IPS DF 6.9 (cell line): ENCODE results near the gene TESK2.

Experiments used
- DNase-seq: peaks from one replicate; pipeline ENCODE4 v3.0.0-alpha.2; 2013; ENCODE audit warnings: low read depth, low spot score
- H3K27ac ChIP-seq: one replicate; pipeline ENCODE4 v1.5.1; 2013; ENCODE audit warnings: low read length, control low read depth
- H3K27me3 ChIP-seq: 2 replicates; pipeline ENCODE4 v1.6.1; 2013; ENCODE audit warnings: mild to moderate bottlenecking, low read length; ENCODE audit not compliant: control insufficient read depth, insufficient read depth
- H3K36me3 ChIP-seq: 2 replicates; pipeline ENCODE4 v1.6.1; 2013; ENCODE audit warnings: low read length; ENCODE audit not compliant: control insufficient read depth, insufficient read depth
- H3K4me1 ChIP-seq: 2 replicates; pipeline ENCODE4 v1.6.1; 2013; ENCODE audit warnings: low read length; ENCODE audit not compliant: control insufficient read depth, insufficient read depth
- H3K4me3 ChIP-seq: 2 replicates; pipeline ENCODE4 v1.5.1; 2013; ENCODE audit warnings: mild to moderate bottlenecking, low read length
- H3K9me3 ChIP-seq: 2 replicates; pipeline ENCODE4 v1.6.1; 2013; ENCODE audit warnings: low read length, inconsistent platforms; ENCODE audit not compliant: control insufficient read depth, insufficient read depth
- WGBS: extraction: QIAGEN DNeasy Blood & Tissue Kit; methylation state at CpG from one replicate; pipeline ENCODE4 v1.1.7; 2013; ENCODE audit warnings: mixed read lengths, missing lambda C conversion rate; ENCODE audit not compliant: insufficient read length, insufficient coverage; 5-methylcytosine and 5-hydroxymethylcytosine counted together

Gene TESK2

GRCh38 chr1:45446530-45446929, 44.4 kb downstream of the TESK2 start:
- no peak for DNase-seq
- Histone ChIP-seq H3K27me3 (no peaks in the 10 kb centered on the region), H3K27ac (no peak overlapping the region), H3K4me1 (0 out of 2 replicates have a peak, but pooled peaks cover 2% of the 10 kb centered on the region), H3K9me3 (no peaks in the 10 kb centered on the region; the same call in 1 of the 2 replicates), H3K4me3 (no peak overlapping the region), H3K36me3 (no peaks in the 10 kb centered on the region)
- no CpG with 5 or more reads among the region's 1 CpG for WGBS

- Histone ChIP-seq H3K36me3 (no peaks in the 10 kb centered on the region), H3K27ac (no peak overlapping the region), H3K27me3 (no peaks in the 10 kb centered on the region), H3K9me3 (no peaks in the 10 kb centered on the region; the same call in 1 of the 2 replicates), H3K4me3 (no peak overlapping the region), H3K4me1 (no peaks in the 10 kb centered on the region)
- WGBS, result no CpG with 5 or more reads among the region's 5 CpGs
- no peak for DNase-seq
These were observed 46.3 kb downstream of the TESK2 start for GRCh38 chr1:45444609-45445131.

- no CpG with 5 or more reads among the region's 7 CpGs for WGBS
- DNase-seq, result no peak
- Histone ChIP-seq H3K36me3 (no peaks in the 10 kb centered on the region), H3K4me1 (no peaks in the 10 kb centered on the region), H3K27ac (no peak overlapping the region), H3K9me3 (no peaks in the 10 kb centered on the region; the same call in 1 of the 2 replicates), H3K4me3 (no peak overlapping the region), H3K27me3 (no peaks in the 10 kb centered on the region)
These were observed 47.1 kb downstream of the TESK2 start for GRCh38 chr1:45443580-45444446.

- no peaks in the 10 kb centered on the region; the same call in 1 of the 2 replicates for H3K9me3 ChIP-seq
- no peak overlapping the region for H3K27ac ChIP-seq
- WGBS, result no CpG with 5 or more reads among the region's 3 CpGs
- H3K4me1 ChIP-seq, result no peaks in the 10 kb centered on the region
- no peaks in the 10 kb centered on the region for H3K27me3 ChIP-seq
- H3K36me3 ChIP-seq, result no peaks in the 10 kb centered on the region
- DNase-seq, result no peak
- H3K4me3 ChIP-seq, result no peak overlapping the region
These were observed 48.7 kb downstream of the TESK2 start for GRCh38 chr1:45442272-45442671.

GRCh38 chr1:45437323-45437722, 53.6 kb downstream of the TESK2 start:
- Histone ChIP-seq H3K27me3 (no peaks in the 10 kb centered on the region), H3K4me1 (no peaks in the 10 kb centered on the region), H3K36me3 (no peaks in the 10 kb centered on the region), H3K27ac (no peak overlapping the region), H3K4me3 (no peak overlapping the region), H3K9me3 (no peaks in the 10 kb centered on the region)
- DNase-seq, result no peak

GRCh38 chr1:45430490-45430889, 60.5 kb downstream of the TESK2 start:
- Histone ChIP-seq H3K36me3 (no peaks in the 10 kb centered on the region), H3K27ac (no peak overlapping the region), H3K9me3 (no peaks in the 10 kb centered on the region), H3K27me3 (no peaks in the 10 kb centered on the region), H3K4me3 (no peak overlapping the region), H3K4me1 (no peaks in the 10 kb centered on the region)
- WGBS, result no CpG with 5 or more reads among the region's 5 CpGs
- no peak for DNase-seq

GRCh38 chr1:45429561-45430159, 61.3 kb downstream of the TESK2 start:
- H3K4me1 ChIP-seq, result no peaks in the 10 kb centered on the region
- no peak overlapping the region for H3K4me3 ChIP-seq
- no peaks in the 10 kb centered on the region for H3K27me3 ChIP-seq
- no peak for DNase-seq
- no CpG with 5 or more reads among the region's 4 CpGs for WGBS
- H3K9me3 ChIP-seq, result no peaks in the 10 kb centered on the region
- H3K36me3 ChIP-seq, result no peaks in the 10 kb centered on the region
- no peak overlapping the region for H3K27ac ChIP-seq

GRCh38 chr1:45423906-45424678, 66.9 kb downstream of the TESK2 start:
- WGBS, result no CpG with 5 or more reads among the region's 4 CpGs
- no peak overlapping the region for H3K27ac ChIP-seq
- no peak overlapping the region for H3K4me3 ChIP-seq

GRCh38 chr1:45421935-45422334, 69.0 kb downstream of the TESK2 start:
- DNase-seq, result no peak
- Histone ChIP-seq H3K27ac (no peak overlapping the region), H3K36me3 (no peaks in the 10 kb centered on the region), H3K27me3 (no peaks in the 10 kb centered on the region), H3K4me3 (no peak overlapping the region), H3K9me3 (no peaks in the 10 kb centered on the region), H3K4me1 (no peaks in the 10 kb centered on the region)
- WGBS, result no CpG with 5 or more reads among the region's 2 CpGs

More at GRCh38 chr1:45423906-45424678, 66.9 kb downstream of the TESK2 start:
- Histone ChIP-seq H3K27me3 (no peaks in the 10 kb centered on the region), H3K36me3 (no peaks in the 10 kb centered on the region), H3K4me1 (no peaks in the 10 kb centered on the region), H3K9me3 (no peaks in the 10 kb centered on the region)
- no peak for DNase-seq

- DNase-seq, result no peak
- Histone ChIP-seq H3K4me1 (no peaks in the 10 kb centered on the region), H3K36me3 (no peaks in the 10 kb centered on the region), H3K9me3 (no peaks in the 10 kb centered on the region), H3K4me3 (no peak overlapping the region), H3K27ac (no peak overlapping the region), H3K27me3 (no peaks in the 10 kb centered on the region)
- WGBS, result no CpG with 5 or more reads among the region's 6 CpGs
These were observed 76.2 kb downstream of the TESK2 start for GRCh38 chr1:45414746-45415145.
